SU-DHL-6 (cell line): ENCODE measurements around the gene APC.
"Not testable (repeated sequence)": the region's sequence is repeated elsewhere in the genome, so short reads cannot be mapped to it uniquely, and the experiment has no call there.

Experiments used
- CTCF ChIP-seq: fragments of 200-600 bp; sonication (generic); IDR thresholded peaks from one replicate; pipeline ENCODE4 v1.5.1; 2017; ENCODE audit warnings: antibody characterized with exemption, mild to moderate bottlenecking, low read length, moderate library complexity; ENCODE audit not compliant: insufficient read depth, poor library complexity, severe bottlenecking
- EZH2phosphoT487 ChIP-seq: fragments of 200-600 bp; sonication (generic), shearing (Covaris generic); conservative IDR thresholded peaks from 2 replicates; pipeline ENCODE4 v1.6.1; 2018; ENCODE audit warnings: mild to moderate bottlenecking, antibody characterized with exemption, low read length, moderate library complexity, mixed read lengths

GRCh38 chr5:112860571-112860928, 122.9 kb downstream of the APC start:
- TF ChIP-seq CTCF, EZH2phosphoT487: not testable (repeated sequence)
